ELF-1 (cell line): Measurements from ENCODE around the gene DNAJB6.

ENCODE experiments used
- DNase-seq: peaks from one replicate; pipeline ENCODE4 v3.0.0-alpha.2; 2016; ENCODE audit warnings: low read depth, low spot score

DNAJB6 gene

GRCh38 chr7:157336383-157337315 is at the start of gene DNAJB6:
Gene DNAJB6, plus strand, starts transcription at chr7:157337004. Its CDS starts 21,569 bp downstream, at chr7:157358573.
- peak; percentile 96 for DNase-seq

DNA sequence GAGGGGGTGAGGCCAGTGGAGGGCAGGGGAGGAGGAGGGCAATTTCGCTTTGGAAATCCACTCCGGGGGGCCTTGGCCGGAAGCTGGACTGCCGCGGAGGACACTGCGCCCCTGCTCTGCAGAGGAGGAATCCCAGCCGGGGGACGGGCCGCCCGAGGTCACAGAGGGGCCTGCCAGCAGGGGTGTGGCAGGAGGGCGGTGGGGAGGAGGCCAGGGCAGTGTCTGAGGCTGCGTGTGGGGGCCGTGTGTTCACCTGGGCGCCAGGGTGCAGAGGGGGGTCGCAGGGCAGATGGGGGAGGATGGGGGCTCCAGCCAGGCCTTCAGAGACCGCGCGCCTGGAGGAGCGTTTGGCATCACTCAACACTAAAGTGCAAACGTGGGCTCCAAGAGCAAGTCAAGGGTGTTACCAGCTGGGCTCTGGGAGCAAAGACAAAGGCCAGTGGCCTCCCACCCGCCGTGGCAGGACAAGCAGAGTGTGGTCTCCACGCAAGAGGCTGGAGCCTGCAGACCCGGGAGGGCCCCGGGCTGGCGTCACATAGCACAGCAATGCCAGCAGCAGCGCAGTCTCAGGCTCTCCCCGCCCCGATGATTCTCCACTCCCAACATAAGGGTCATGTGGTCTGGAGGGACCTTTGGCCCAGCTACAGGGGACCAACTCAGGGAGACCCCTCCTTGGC is 45.3 kb upstream of the DNAJB6 start:
- no peak for DNase-seq

GRCh38 chr7:157292258-157292657 is 44.5 kb upstream of the DNAJB6 start:
- DNase-seq: no peak

GRCh38 chr7:157292770-157293412 is 43.9 kb upstream of the DNAJB6 start:
- no peak for DNase-seq

DNA sequence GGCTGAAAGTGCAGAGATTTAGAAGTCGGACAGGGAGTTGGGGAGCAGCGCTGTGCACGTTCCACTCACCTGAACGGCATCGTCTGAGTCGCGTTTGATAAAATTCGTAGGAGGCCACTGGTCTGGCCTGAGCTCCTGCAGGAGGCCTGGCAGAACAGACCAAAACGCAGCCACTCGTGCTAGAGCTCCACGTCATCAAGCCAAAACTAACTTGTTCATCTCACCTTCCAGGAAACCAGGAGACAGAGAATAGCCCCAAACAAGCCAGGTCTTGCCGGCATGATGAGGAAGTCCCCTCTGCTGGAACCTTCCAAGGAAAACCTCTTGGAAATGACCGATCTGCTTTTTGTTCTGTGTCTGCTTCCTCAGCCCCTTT is 43.4 kb upstream of the DNAJB6 start:
- no peak for DNase-seq

DNA sequence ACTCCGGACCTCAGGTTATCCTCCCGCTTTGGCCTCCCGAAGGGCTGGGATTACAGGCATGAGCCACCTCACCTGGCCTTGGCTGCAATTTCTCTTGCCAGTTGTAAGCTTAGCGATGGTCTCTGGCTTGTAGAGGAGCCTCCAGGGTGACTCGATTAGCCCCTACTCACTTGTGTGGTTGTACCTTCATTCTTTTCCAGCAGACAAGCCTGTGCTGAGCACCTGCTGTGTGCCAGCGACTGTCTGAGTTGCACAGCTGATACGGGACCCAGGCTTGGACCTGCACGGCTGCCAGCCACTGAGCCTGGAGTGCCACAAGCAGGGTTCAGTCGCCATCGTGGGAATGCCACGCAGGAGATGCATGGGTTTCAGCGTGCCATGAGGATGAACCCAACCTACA is 42.0 kb upstream of the DNAJB6 start:
- no peak for DNase-seq

- no peak for DNase-seq
Observed at GRCh38 chr7:157295338-157295737, 41.5 kb upstream of the DNAJB6 start.

DNA sequence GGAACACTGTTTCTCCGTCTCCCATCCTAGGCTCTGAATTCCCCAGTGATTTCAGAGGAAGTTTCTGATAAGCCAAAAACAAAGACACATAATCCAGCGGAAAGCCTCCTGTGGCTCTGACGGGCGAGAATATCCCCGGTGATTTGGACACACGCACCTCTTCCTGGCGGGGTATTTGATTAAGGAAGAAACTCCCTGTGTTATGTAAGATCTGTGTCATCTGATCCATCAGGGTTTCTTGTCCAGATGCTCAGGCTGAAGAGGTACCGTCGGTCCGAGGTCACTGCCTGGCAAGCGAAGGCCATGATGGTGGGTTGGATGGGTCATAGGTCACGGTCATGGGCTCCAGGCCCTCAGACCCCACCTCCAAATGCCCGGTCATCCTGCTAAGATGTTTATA is 39.6 kb upstream of the DNAJB6 start:
- no peak for DNase-seq

DNA sequence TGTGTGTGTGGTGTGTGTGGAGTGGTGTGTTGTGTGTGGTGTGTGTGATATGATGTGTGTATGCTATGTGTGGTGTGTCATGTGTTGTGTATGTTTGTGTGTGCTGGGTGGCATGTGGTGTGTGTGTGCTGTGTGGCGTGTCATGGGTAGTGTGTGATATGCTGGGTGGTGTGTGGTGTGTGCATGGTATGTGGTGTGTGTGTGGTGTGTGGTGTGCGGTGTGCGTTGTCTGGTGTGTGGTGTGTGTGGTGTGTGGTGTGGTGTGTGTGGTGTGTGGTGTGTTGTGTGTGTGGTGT is 37.5 kb upstream of the DNAJB6 start:
- no peak for DNase-seq

DNA sequence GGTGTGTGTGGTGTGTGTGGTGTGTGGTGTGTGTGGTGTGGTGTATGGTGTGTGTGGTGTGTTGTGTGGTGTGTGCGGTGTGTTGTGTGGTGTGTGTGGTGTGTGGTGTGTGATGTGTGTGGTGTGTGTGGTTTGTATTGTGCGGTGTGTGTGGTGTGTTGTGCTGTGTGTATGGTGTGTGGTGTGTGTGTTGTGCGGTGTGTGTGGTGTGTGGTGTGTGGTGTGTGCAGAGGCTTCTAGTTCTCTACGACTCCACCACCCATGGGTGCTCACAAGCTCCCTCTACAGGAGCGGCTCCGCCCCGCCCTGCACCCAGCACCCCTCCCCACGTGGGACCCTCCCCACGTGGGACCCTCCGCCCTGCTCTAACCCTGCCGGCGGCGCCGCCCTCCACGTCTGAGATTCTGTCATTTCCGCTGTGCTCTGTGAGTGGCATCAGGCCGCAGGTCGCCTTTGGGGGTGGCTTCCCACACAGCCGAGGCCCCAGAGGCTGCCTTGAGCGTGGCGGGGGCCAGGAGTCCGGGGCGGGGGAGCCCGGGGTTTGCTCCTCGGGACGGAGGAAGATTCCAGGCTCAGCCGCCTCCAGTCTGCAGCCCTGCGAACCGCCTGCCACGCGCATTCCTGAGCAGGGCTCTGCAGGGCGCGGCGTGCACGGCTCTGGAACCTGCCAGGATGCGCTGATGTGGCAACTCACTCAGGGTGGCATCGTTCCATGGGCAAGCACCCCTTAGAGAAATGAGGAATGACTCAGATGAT is 37.0 kb upstream of the DNAJB6 start:
- DNase-seq: peak; percentile 55

- peak; percentile 44 for DNase-seq
Observed at GRCh38 chr7:157300369-157300825, 36.4 kb upstream of the DNAJB6 start.

GRCh38 chr7:157301610-157302120 is 35.1 kb upstream of the DNAJB6 start:
- DNase-seq: no peak

GRCh38 chr7:157306846-157307838 is 29.7 kb upstream of the DNAJB6 start:
- peak; percentile 63 for DNase-seq

DNA sequence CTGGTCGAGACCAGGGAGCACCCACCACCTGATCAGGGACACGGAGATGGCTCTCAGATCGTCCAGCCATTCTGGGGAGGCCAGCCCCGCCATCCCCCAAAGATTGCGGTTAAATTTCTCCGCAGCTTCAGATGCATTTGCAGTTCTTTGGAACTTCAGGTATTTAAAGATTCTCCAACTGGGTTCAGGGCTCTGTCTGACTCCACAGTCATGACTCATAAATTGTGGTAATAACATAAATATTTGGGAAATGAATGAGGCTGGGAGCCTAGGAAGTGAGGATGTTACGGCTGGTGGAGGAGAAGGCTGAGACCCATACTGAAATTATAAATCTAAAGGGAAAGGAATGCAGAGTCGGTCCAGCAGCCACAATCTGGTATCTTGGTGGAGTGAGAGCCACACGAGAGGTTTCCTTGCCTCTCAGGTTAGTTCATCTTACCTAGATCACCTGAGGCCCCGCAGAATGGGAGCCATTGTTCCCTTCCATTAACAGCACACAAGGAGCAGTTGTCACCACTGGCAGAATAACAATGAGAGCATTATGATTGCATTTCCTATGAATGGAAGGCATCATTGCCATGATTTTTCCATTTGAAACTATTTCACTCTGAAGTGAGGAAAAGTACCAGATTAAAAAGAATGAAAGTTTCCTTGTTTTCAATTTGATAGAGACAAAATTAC is 26.7 kb upstream of the DNAJB6 start:
- peak; percentile 74 for DNase-seq

- peak; percentile 73 for DNase-seq
Observed at GRCh38 chr7:157310676-157311185, 26.1 kb upstream of the DNAJB6 start.

- DNase-seq: no peak
Observed at GRCh38 chr7:157312941-157313340, 23.9 kb upstream of the DNAJB6 start.

- no peak for DNase-seq
Observed at GRCh38 chr7:157313645-157314044, 23.2 kb upstream of the DNAJB6 start.

DNA sequence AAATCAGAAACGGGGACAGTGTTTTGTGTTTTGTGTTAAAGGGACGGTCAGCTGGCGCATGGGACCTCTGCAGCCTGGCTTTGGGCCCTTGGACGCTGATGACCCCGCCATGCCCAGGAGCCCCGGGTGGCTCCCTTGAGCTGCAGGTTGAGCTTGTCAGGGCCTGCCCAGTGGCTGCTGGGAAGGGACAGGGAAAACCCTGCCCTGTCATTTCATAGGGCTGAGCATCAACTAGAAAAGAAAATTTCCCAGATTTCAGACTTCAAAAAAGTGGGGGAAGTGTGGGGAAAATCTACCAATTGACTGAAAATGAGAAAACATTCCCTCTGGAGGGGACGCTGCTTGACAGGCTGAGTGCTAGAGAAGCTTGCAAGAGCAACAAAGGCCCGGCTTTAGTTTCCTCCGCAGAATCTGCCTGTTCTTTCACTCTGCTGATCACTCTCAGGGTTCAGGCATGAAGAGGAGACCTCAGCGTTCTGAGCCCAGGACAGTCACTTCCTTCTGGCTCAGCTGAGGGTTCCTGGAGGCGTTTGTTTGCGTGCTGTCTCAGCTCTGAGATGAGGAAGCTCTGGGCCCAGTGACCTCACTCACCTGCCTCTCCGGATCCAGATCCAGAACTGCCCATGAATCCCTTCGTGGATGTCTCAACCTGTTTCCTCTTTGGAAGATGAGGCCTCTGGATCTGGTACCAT is 18.6 kb upstream of the DNAJB6 start:
- DNase-seq: no peak

DNA sequence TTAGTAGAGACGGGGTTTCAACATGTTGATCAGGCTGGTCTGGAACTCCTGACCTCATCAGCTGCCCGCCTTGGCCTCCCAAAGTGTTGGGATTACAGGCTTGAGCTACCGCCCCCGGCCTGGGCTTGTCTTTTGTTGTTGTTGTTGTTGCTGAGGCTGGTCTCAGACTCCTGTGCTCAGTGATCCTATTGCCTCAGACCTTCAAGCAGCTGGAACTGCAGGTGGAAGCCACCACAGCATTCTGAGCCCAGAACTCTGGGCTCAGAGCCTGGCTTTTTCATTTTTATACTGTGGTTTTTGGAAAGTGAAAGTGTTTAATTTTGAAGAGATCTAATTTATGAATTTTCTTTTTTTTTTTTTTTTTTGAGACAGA is 16.2 kb upstream of the DNAJB6 start:
- DNase-seq: no peak
